Common myeloid progenitor, CD34-positive (primary cell): ENCODE measurements around the gene NT5M.

Experiments used
- CTCF ChIA-PET: fragments of 350-600 bp; sonication (Branson Sonifier 250); formaldehyde crosslinking; loops from one replicate; lab custom pipeline; 2021; ENCODE audit warnings: antibody characterized with exemption; lab: Charles Lee
- POLR2A ChIA-PET: fragments of 350-600 bp; sonication (Branson Sonifier 250); formaldehyde crosslinking; loops from one replicate; lab custom pipeline; 2021; ENCODE audit warnings: antibody characterized with exemption; lab: Charles Lee
- DNase-seq, 3 donors: peaks; one replicate each; pipeline versions ENCODE4 v3.0.0 to v3.0.0-alpha.2; 2013
- H3K27ac ChIP-seq, 2 experiments: 1 replicate in 1 of 2; 2 replicates in 1 of 2; pipeline ENCODE4 v1.7.0; 2013; ENCODE audit warnings: inconsistent platforms in 2 of 2, low read length in 2 of 2, mild to moderate bottlenecking in 2 of 2, low read depth in 1 of 2, moderate library complexity in 1 of 2; ENCODE audit not compliant: severe bottlenecking in 2 of 2, insufficient read depth in 1 of 2, poor library complexity in 1 of 2
- H3K27me3 ChIP-seq, 5 experiments: replicated peaks in 2 of 5; 1 replicate in 3 of 5; 2 replicates in 2 of 5; pipeline versions ENCODE4 v1.6.1 to v1.7.0; 2013; ENCODE audit warnings: low read length in 4 of 5, mild to moderate bottlenecking in 2 of 5, moderate library complexity in 2 of 5, inconsistent platforms in 1 of 5; ENCODE audit not compliant: insufficient read depth in 5 of 5, control insufficient read depth in 4 of 5
- H3K36me3 ChIP-seq, 4 experiments: 1 replicate in 2 of 4; 2 replicates in 2 of 4; pipeline versions ENCODE4 v1.6.1 to v1.7.0; 2013; ENCODE audit warnings: low read length in 3 of 4, control low read depth in 1 of 4, mild to moderate bottlenecking in 1 of 4; ENCODE audit not compliant: control insufficient read depth in 4 of 4, insufficient read depth in 4 of 4
- H3K4me1 ChIP-seq, 4 experiments: 1 replicate in 3 of 4; 2 replicates in 1 of 4; pipeline versions ENCODE4 v1.6.1 to v1.7.1; 2013; ENCODE audit warnings: low read length in 3 of 4, mild to moderate bottlenecking in 3 of 4, control low read depth in 1 of 4, inconsistent platforms in 1 of 4, moderate library complexity in 1 of 4; ENCODE audit not compliant: control insufficient read depth in 4 of 4, insufficient read depth in 4 of 4; ENCODE audit errors: control extremely low read depth in 1 of 4
- H3K4me3 ChIP-seq, 7 experiments: 1 replicate in 4 of 7; 2 replicates in 3 of 7; pipeline versions ENCODE4 v1.5.1 to v1.7.0; 2013; ENCODE audit warnings: mild to moderate bottlenecking in 7 of 7, low read length in 6 of 7, moderate library complexity in 6 of 7, inconsistent platforms in 2 of 7, low read depth in 2 of 7, control low read depth in 1 of 7; ENCODE audit not compliant: insufficient read depth in 4 of 7, control insufficient read depth in 1 of 7; ENCODE audit errors: extremely low read depth in 1 of 7
- H3K9me3 ChIP-seq, 5 experiments: 1 replicate in 4 of 5; 2 replicates in 1 of 5; pipeline versions ENCODE4 v1.6.1 to v1.7.1; 2013; ENCODE audit warnings: low read length in 4 of 5, mild to moderate bottlenecking in 2 of 5, inconsistent platforms in 1 of 5, low read depth in 1 of 5, moderate library complexity in 1 of 5; ENCODE audit not compliant: control insufficient read depth in 4 of 5, insufficient read depth in 2 of 5; ENCODE audit errors: control extremely low read depth in 1 of 5
- whole genome bisulfite sequencing: methylation state at CpG from one replicate; pipeline ENCODE4 v1.1.5; 2013; ENCODE audit not compliant: insufficient coverage; 5-methylcytosine and 5-hydroxymethylcytosine counted together

NT5M gene

GRCh38 chr17:17341452-17341851, 38.3 kb downstream of the NT5M start:
- no peak for DNase-seq
- H3K4me3 ChIP-seq = no peak overlapping the region
- H3K36me3 ChIP-seq = peaks cover 3 to 67% (median 17%) of the 10 kb centered on the region in 4 experiments
- no peaks in the 10 kb centered on the region for H3K9me3 ChIP-seq
- ChIA-PET CTCF (no interaction called here), POLR2A (no interaction called here)
- WGBS = 100% methylated on average over 6 of the region's 7 CpGs
- no peaks in the 10 kb centered on the region for H3K4me1 ChIP-seq
- H3K27me3 ChIP-seq = no peaks in the 10 kb centered on the region
- H3K27ac ChIP-seq = no peak overlapping the region

GRCh38 chr17:17342242-17342945, 39.2 kb downstream of the NT5M start:
- no peaks in the 10 kb centered on the region for H3K9me3 ChIP-seq
- ChIA-PET CTCF (no interaction called here), POLR2A (no interaction called here)
- no peak overlapping the region for H3K27ac ChIP-seq
- no peaks in the 10 kb centered on the region for H3K4me1 ChIP-seq
- H3K27me3 ChIP-seq = no peaks in the 10 kb centered on the region
- 93% methylated on average over 10 of the region's 17 CpGs for WGBS
- H3K4me3 ChIP-seq = no peak overlapping the region
- DNase-seq = no peak
- H3K36me3 ChIP-seq = peaks cover 5 to 67% (median 18%) of the 10 kb centered on the region in 4 experiments

GRCh38 chr17:17343160-17343735, 40.1 kb downstream of the NT5M start:
- no peak overlapping the region for H3K4me3 ChIP-seq
- ChIA-PET POLR2A (no interaction called here), CTCF (interaction anchor here (1.0 kb wide), 1 partner anchor 12 kb away, joined by 3 read pairs; no protein-coding TSS in a partner anchor)
- peaks cover 5 to 67% (median 17%) of the 10 kb centered on the region in 4 experiments for H3K36me3 ChIP-seq
- no peaks in the 10 kb centered on the region for H3K27me3 ChIP-seq
- DNase-seq = no peak
- WGBS = 100% methylated on average over 9 of the region's 13 CpGs
- H3K27ac ChIP-seq = no peak overlapping the region
- no peaks in the 10 kb centered on the region for H3K9me3 ChIP-seq
- no peaks in the 10 kb centered on the region for H3K4me1 ChIP-seq

GRCh38 chr17:17343896-17344506, 40.8 kb downstream of the NT5M start:
- Histone ChIP-seq H3K27me3 (no peaks in the 10 kb centered on the region), H3K36me3 (peaks cover 5 to 66% (median 16%) of the 10 kb centered on the region in 4 experiments), H3K4me1 (no peaks in the 10 kb centered on the region), H3K27ac (no peak overlapping the region), H3K4me3 (no peak overlapping the region), H3K9me3 (no peaks in the 10 kb centered on the region)
- no peak for DNase-seq
- CTCF ChIA-PET = interaction anchor here (1.0 kb wide), 1 partner anchor 11 kb away, joined by 3 read pairs; no protein-coding TSS in a partner anchor
- 94% methylated on average over 13 of the region's 14 CpGs for WGBS
- POLR2A ChIA-PET = no interaction called here

GRCh38 chr17:17344507-17345293, 41.5 kb downstream of the NT5M start:
- no peak for DNase-seq
- Histone ChIP-seq H3K9me3 (no peaks in the 10 kb centered on the region), H3K36me3 (peaks cover 5 to 62% (median 16%) of the 10 kb centered on the region in 4 experiments), H3K4me1 (no peaks in the 10 kb centered on the region), H3K4me3 (no peak overlapping the region), H3K27ac (no peak overlapping the region), H3K27me3 (no peaks in the 10 kb centered on the region)
- 96% methylated on average over 13 of the region's 14 CpGs for WGBS
- ChIA-PET CTCF (interaction anchor here (0.8 to 4.3 kb wide), 2 partner anchors 11 to 157 kb away, joined by 3 to 13 read pairs; no protein-coding TSS in a partner anchor), POLR2A (interaction anchor here (0.6 kb wide), 1 partner anchor 10 kb away, joined by 3 read pairs; no protein-coding TSS in a partner anchor)

- no peak for DNase-seq
- 100% methylated on average over 1 of the region's 4 CpGs for WGBS
- no peak overlapping the region for H3K4me3 ChIP-seq
- peaks cover 5 to 62% (median 16%) of the 10 kb centered on the region in 4 experiments for H3K36me3 ChIP-seq
- POLR2A ChIA-PET = interaction anchor here (0.6 kb wide), 1 partner anchor 10 kb away, joined by 3 read pairs; no protein-coding TSS in a partner anchor
- no peaks in the 10 kb centered on the region for H3K4me1 ChIP-seq
- no peaks in the 10 kb centered on the region for H3K9me3 ChIP-seq
- H3K27ac ChIP-seq = no peak overlapping the region
- no peaks in the 10 kb centered on the region for H3K27me3 ChIP-seq
- CTCF ChIA-PET = interaction anchor here (0.8 to 4.3 kb wide), 2 partner anchors 10 to 156 kb away, joined by 3 to 13 read pairs; no protein-coding TSS in a partner anchor
Observed at GRCh38 chr17:17345294-17345597, 42.1 kb downstream of the NT5M start.
